HG03354 (cell line): ENCODE data around the gene CDK14.

Source experiments
- ATAC-seq: cut with Tn5 transposase; IDR thresholded peaks from one replicate; pipeline ENCODE4 v1.9.1; 2021; ENCODE audit warnings: mild to moderate bottlenecking; ENCODE audit not compliant: unreplicated experiment, poor library complexity, severe bottlenecking

CDK14 gene

GRCh38 chr7:91191771-91192170, 595.6 kb downstream of the CDK14 start:
- ATAC-seq: no peak

DNA sequence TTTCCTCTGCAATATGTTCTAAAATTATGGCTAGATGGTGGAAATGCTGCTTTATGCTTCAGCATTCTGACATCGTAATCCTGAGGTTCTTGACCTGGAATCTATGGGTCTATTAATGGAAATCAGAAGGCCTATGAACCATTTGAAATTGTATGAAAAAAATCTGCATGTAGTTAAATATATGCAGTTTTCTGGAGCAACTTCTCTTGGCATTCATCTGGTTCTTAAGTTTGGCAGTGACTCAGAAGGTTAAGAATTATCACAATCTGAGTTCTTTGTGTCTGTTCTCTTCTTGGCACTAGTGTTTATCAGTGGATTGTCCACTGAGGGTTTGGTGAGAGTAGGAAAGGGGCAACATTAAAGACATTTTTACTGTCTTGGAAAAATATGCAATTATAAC, 597.0 kb downstream of the CDK14 start:
- no peak for ATAC-seq

GRCh38 chr7:91194841-91195240, 598.7 kb downstream of the CDK14 start:
- no peak for ATAC-seq

DNA sequence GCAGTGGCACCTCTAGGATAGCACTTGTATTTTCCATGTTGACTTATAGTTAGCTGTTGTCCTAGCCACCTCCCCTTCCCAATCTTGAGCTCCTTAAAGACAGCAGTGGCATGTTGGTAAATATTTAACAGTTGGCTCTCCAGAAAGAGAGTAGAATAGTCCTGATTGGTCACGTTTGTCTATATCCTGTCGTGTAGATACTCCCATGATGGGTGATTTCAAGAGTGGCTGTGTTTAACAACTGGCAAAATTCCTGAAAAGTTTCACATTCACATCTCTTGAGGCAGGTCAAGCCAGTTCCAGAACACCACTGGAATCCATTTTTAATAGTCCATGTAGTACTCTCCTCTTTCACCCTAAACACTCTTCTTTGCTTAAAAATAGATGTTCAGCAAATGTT, 599.9 kb downstream of the CDK14 start:
- no peak for ATAC-seq

DNA sequence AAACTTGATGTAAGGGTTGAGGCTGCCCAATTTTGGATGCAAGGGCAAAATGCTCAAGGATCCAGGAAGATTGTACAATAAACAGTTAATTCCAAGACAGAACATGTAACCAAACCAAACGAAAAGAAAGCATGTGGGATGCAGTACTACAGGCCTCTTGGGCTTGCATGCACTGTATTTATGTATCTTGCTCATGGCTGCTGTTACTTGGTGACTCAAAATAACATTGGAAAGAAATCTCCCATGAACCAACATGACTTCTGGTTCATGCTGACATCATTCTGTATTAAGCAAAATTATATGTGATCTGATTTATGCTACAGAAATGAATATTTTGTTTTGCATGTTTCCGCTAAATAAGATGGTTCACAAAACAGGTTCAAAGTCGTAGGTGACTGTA, 602.2 kb downstream of the CDK14 start:
- no peak for ATAC-seq

DNA sequence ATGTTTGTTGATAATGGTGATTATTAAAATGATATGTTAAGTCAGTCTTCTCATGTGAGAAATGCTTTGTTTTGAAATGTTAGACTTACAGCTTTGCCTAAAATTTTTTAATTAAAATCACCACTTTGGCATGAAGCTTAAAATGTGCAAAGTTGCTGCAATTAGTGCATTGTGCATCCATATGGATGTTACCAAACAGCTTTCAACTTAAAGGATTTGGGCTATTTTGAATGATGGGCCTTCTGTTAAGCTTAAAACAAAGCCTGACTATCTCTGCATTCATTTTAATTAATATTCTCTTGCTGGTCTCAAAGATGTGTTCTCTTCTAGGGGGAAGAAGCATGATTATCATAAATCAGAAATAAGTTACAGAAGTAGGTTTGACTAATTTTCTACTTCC, 603.5 kb downstream of the CDK14 start:
- ATAC-seq: no peak

DNA sequence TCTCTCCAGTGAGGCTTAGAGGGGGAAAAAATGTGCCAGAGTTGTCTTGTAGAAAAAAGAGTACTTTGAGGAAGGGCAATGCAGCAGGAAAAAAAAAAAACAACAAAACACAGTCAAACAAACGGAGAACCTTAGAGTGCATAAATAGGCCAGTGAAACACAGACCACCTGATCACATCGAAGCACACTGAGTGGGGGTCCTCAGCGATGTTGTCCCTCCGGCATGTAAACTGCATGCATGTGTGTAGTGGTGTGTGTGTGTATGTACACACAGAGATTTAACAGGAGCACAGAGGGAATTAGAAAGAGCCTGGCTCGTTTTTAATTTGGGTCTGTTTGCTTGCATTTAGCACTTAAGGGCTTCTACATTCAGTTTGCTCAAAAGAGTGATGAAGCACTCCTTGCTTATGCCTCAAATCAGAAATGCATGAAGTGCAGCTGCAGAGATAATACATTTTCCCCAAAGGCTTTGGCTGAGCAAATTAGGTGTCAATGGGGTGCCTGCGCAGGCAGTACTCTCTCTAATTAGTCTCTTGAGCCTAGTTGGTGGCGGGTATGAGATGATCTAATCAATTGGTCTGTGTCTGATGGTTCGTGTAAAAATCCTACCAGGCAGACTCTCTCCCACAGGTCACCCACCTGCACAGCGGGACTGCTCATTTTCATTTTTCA, 605.5 kb downstream of the CDK14 start:
- no peak for ATAC-seq

DNA sequence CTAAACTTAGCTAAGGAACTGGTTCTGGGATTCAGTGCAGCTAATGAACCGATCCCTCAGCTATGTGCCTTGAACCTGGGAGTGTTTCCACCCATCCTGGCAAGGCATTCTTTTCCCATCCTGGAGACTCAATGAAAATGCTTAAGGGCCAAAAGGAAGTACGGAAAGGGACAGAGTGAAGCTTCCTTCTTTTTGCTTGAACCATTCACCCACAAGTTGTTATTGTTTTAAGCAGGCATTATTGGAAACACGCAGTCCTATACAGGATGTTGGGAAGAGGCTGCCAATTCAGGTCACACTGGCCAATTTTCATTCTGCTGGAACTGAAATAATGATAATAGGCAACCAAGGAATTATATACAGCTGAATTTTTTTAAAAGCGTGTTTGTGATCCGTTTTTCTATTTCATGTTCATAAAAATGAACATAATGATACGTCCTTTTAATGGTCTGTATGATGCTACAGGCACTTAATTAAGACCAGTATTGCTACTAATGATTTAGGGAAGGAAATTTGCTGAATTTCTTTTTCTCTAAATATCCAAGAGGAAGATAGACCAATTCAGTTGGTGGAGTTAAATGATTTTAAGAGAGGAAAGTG, 610.3 kb downstream of the CDK14 start:
- no peak for ATAC-seq

DNA sequence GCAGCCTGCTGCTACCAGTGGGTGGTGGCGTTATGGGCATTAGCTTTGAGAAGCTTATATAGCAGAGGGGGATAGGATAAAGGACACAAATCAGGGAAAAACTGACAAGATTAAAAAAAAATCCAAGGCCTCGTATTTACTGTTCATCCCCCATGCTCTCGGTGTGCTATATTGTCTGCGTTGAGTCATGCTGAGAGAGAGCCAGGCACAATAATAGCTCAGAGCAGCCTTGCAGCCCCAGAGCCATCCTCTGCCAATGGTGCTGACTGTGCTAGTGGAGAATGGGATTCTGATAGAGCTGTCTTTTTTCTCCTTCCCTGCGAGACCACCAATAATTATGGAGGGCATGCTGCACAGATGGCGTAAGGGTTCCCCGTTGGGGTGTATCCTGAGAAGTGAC, 616.5 kb downstream of the CDK14 start:
- no peak for ATAC-seq

DNA sequence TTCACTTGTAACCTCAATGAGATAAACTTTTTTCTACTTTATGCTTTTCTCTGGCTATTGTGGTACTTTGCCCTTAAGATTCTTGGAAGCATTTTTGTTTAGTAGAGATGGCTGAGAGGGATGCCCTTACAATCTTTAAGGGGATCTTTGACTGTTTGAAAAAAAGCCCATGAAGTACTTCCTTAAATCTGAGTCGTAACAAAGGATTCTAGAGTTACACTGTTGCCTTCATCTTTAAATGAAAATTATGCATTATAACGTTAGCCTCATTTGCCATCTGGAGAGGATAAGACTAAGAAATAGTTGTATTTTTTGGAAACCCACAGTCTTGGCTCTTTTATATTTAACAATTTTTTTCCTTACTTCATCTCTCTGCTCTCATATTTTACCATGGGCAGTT, 630.3 kb downstream of the CDK14 start:
- ATAC-seq: no peak

DNA sequence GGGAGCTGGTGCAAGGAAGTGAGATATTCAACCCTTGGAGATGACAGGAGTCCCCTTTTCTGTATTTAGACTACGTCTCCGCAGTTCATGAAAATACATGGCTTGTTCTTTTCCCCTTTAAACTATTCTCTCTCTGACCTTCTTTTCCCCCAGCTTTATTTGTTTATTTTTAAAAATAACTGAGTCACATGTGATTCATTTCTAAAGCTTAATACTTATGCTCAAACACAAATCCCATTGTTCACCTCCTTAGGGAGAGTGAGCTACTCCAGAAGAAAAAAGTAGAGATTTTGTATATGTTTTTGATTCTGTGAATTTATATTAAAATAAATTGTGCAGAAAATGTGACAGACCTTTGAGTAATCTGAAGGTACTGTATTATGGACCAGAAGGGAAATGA, 632.2 kb downstream of the CDK14 start:
- ATAC-seq: no peak

DNA sequence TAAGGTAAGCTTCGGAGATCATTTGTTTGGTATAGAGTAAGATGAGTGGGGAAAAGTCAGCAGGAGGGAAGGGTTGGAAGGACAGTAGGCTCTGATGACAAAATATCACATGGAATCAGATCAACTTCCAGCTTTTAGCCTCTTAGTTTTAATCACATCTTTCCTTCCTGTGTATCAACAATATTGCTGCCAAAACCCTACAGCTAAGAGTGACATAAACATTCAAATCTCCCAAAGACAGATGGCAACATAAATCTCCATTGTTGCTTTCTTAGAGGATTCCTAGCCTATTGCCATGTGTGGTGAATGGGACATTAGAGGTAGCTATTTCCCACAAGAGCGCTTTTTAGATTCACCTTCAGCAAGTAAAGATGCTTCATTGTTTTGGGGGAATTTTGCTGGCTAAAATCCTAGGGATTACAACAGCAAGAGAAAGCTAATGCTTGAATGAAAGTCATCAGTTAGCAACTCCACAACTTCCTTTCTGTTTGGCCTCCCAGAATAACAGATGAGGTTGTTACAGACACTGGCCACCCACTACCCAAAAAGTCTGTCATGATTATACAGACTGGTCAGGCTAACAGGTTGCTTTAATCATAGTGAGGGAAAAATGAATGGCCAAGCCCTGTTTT, 632.9 kb downstream of the CDK14 start:
- no peak for ATAC-seq

DNA sequence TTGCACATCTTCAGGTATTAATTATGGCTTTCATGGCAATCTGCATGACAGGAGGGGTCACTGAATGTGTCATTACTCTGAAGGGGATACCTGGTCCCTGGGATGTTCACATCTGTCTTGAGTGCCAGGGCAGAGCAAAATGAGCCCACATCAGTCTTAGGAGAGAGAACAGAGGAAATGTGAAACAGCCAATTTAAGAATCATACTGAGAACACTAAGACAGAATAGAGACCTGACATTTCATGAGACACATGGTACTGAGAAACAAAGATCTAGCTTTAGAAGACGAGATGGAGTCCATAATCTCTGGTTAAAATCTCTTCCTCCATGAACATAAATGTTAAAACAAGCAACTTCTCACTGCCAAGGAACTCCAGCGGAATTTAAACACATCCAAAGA, 634.0 kb downstream of the CDK14 start:
- no peak for ATAC-seq

- ATAC-seq: no peak
Observed at GRCh38 chr7:91230503-91230902, 634.4 kb downstream of the CDK14 start.

DNA sequence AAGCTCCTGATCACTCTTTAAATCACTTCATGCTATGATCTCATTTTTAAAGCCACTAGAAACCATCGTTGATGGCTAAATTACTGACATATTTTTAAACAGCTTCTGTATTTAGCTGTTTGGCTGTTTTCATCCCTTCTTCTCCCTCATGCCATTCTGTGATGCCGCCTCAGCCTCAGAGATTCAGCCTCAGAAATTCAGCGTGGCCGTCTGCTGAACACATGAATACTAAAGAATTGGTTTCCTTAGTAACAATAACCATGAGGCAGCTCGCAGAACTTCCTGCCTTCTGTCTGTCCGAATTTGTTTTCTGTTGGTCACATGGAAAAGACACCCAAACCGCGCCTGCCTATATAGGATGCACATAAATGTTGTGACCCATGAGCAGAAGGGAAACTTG, 637.1 kb downstream of the CDK14 start:
- ATAC-seq: no peak

DNA sequence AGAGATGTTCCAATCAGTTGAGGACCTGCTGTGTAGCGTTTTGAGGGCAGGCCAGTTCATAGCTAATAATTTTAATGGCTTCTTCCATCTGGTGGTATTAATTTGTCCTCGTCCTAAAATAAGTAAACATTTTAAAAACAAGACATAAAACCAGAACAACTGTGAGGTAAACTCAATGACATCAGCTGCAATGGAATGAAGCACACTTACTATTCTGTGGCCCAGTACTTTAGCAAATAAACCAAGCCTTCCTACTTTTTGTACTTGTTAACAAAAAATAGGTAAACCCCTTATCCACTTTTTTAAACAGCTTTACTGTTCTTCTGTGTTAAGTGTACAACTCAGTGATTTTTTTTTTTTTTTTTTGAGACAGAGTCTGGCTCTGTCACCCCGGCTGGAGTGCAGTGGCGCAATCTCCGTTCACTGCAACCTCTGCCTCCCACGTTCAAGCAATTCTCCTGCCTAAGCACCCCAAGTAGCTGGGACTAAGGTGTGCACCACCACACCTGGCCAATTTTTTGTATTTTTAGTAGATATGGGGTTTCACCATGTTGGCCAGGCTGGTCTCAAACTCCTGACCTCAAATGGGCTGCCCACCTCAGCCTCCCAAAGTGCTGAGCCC, 639.2 kb downstream of the CDK14 start:
- ATAC-seq: no peak

DNA sequence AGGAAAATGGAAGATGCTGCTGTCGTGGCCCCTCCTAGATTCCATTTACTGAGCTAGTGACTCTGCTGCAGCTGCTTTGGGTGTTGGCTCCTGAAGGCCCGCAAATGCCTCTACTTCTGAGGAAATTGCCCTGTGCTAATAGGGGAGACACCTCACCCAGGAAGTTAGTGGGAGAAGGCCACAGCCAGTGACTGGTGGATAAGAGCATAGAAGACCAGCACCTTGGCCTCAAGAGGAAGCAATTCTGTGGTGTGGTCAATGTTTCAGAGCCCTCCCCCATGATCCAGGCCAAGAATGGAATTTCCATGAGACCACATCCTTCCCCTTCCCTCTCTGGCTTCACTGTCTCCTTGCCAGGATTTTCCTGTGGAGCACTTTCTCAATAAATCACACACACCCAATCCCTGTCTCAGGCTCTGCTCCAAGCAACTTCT, 643.1 kb downstream of the CDK14 start:
- no peak for ATAC-seq

- no peak for ATAC-seq
Observed at GRCh38 chr7:91239772-91240171, 643.7 kb downstream of the CDK14 start.

GRCh38 chr7:91240376-91240941, 644.3 kb downstream of the CDK14 start:
- ATAC-seq: no peak

DNA sequence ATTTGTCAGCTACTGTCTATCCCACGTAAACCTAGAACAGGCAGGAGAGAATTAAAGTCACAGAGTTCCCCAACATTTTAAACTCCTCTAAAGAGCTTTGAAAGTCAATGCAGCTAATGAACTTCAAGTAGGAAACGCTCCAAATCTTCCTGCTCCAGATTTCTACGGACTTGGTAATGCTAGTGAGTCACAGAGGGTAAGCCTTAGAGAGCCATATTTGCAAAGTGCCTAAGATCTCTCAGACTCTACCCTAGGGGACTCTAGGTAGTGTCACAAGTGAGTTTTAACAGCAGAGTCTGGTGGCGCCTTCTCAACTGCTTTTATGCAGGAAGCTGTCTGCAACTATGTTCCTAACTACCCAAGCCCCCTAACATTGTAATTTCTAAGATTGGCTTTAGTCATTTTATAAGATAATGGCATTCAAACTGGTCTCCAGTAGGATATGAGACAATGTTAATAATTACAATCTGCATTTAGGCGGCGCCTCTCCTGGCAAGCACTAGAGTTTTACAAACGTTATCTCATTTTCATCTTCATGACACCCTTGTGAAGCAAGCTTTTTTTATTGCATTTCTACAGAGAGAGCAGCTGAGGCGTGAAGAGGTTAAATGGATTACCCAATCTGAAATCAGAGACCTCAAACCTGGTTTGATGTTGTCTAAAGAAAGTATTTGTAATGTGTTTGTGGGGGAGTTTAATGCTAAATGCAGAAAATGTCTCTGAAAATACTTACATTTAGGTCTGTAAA, 646.1 kb downstream of the CDK14 start:
- ATAC-seq: no peak
